SU-DHL-6 (cell line): ENCODE data around the gene GSX1.

ENCODE experiments used
- EZH2phosphoT487 ChIP-seq: fragments of 200-600 bp; sonication (generic), shearing (Covaris generic); conservative IDR thresholded peaks from 2 replicates; pipeline ENCODE4 v1.6.1; 2018; ENCODE audit warnings: mild to moderate bottlenecking, antibody characterized with exemption, low read length, moderate library complexity, mixed read lengths
- TF ChIP-seq, protein P1 (sequence below): fragments of 200-600 bp; sonication (generic); IDR thresholded peaks from one replicate; pipeline ENCODE4 v1.5.1; 2017; ENCODE audit warnings: antibody characterized with exemption, mild to moderate bottlenecking, low read length, moderate library complexity; ENCODE audit not compliant: insufficient read depth, poor library complexity, severe bottlenecking

- TF ChIP-seq, protein P1, sequence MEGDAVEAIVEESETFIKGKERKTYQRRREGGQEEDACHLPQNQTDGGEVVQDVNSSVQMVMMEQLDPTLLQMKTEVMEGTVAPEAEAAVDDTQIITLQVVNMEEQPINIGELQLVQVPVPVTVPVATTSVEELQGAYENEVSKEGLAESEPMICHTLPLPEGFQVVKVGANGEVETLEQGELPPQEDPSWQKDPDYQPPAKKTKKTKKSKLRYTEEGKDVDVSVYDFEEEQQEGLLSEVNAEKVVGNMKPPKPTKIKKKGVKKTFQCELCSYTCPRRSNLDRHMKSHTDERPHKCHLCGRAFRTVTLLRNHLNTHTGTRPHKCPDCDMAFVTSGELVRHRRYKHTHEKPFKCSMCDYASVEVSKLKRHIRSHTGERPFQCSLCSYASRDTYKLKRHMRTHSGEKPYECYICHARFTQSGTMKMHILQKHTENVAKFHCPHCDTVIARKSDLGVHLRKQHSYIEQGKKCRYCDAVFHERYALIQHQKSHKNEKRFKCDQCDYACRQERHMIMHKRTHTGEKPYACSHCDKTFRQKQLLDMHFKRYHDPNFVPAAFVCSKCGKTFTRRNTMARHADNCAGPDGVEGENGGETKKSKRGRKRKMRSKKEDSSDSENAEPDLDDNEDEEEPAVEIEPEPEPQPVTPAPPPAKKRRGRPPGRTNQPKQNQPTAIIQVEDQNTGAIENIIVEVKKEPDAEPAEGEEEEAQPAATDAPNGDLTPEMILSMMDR, result no peak
- no peak for TF ChIP-seq EZH2phosphoT487
These were observed 47.0 kb upstream of the GSX1 start for GRCh38 chr13:27745301-27745700.
